CD4-positive, alpha-beta T cell treated with Interleukin-15 for 4 hours (primary cell): ENCODE measurements around the gene ATP6V1F.

Source experiments
- DNase-seq: peaks from one replicate; pipeline ENCODE4 v3.0.0-alpha.2; 2020; ENCODE audit warnings: low spot score

The ATP6V1F gene

GRCh38 chr7:128848289-128849155 is 14.1 kb upstream of the ATP6V1F start:
- no peak for DNase-seq

- no peak for DNase-seq
These were observed 13.5 kb upstream of the ATP6V1F start for GRCh38 chr7:128849156-128849515.

GRCh38 chr7:128849804-128850490 is 12.7 kb upstream of the ATP6V1F start:
- DNase-seq, result no peak

- no peak for DNase-seq
These were observed 10.0 kb upstream of the ATP6V1F start for GRCh38 chr7:128852537-128853254.

GRCh38 chr7:128853799-128854198 is 8.9 kb upstream of the ATP6V1F start:
- DNase-seq, result no peak

- no peak for DNase-seq
These were observed 8.3 kb upstream of the ATP6V1F start for GRCh38 chr7:128854396-128854795.

GRCh38 chr7:128855559-128855958 is 7.1 kb upstream of the ATP6V1F start:
- DNase-seq, result no peak

- DNase-seq, result no peak
These were observed 6.5 kb upstream of the ATP6V1F start for GRCh38 chr7:128856001-128856718.

GRCh38 chr7:128858380-128859231 is 4.0 kb upstream of the ATP6V1F start:
- DNase-seq, result no peak

- no peak for DNase-seq
These were observed 3.2 kb upstream of the ATP6V1F start for GRCh38 chr7:128859232-128860157.

- DNase-seq, result no peak
These were observed 2.2 kb upstream of the ATP6V1F start for GRCh38 chr7:128860158-128861073.

GRCh38 chr7:128861957-128862570 is 592 bp upstream of the ATP6V1F start:
- DNase-seq, result no peak

- DNase-seq, result peak; percentile 43
These were observed 855 bp downstream of the ATP6V1F start for GRCh38 chr7:128863433-128863989.

GRCh38 chr7:128865303-128865702 is 2.6 kb downstream of the ATP6V1F start:
- DNase-seq, result no peak

- no peak for DNase-seq
These were observed 3.6 kb downstream of the ATP6V1F start for GRCh38 chr7:128865996-128866877.

- no peak for DNase-seq
These were observed 4.6 kb downstream of the ATP6V1F start for GRCh38 chr7:128867241-128867640.
